ENCODE results near the gene PALM2AKAP2.

GRCh38 chr9:109791747-109792146 is 11.7 kb downstream of the PALM2AKAP2 start:
- TF ChIP-seq CTCF (IDR thresholded peaks at IDR 0.05; ENCODE audit: low read depth, low read length) (no peak), EZH2phosphoT487 (IDR thresholded peaks at IDR 0.05; ENCODE audit: low read depth) (no peak)
